ENCODE results near the gene ATG2B. TPM values are rescaled to one million over a fixed set of nuclear protein-coding genes. Genes with fewer than 3 reads are reported as not detected.

Gene ATG2B
- total and polyA plus RNA-seq, 2 donors (not counting 3 experiments of a cell fraction or from before 2014, with no cell fraction given) = 5.9 to 17.8 TPM

DNA sequence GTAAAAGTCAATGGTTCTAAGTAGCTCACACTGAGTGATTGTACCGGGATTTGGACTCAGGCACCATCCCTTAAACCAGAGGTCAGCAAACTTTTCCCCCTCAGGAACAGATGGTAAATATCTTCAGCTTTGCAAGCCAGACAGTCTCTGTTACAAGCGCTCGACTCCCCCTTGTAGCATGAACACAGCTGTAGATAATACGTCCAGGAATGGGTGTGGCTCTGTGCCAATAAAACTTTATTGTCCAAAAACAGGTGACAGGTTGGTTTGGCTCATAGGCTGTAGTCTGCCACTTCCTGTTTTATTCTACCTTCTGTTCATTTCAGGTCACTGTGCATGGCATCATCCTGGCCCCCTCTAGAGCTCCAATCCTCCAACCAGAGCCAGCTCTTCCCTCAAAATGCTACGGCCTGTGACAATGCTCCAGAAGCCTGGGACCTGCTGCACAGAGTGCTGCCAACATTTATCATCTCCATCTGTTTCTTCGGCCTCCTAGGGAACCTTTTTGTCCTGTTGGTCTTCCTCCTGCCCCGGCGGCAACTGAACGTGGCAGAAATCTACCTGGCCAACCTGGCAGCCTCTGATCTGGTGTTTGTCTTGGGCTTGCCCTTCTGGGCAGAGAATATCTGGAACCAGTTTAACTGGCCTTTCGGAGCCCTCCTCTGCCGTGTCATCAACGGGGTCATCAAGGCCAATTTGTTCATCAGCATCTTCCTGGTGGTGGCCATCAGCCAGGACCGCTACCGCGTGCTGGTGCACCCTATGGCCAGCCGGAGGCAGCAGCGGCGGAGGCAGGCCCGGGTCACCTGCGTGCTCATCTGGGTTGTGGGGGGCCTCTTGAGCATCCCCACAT is 99.6 kb downstream of the ATG2B start:
- H3K27ac ChIP-seq (ENCODE audit: insufficient read depth, low read depth, low read length) = no peak overlapping the region
- FAIRE-seq (no peak), DNase-seq (ENCODE audit: low read depth, low spot score) (no peak)
- no peaks in the 10 kb centered on the region for H3K27me3 ChIP-seq (ENCODE audit: control insufficient read depth in 2 of 2, insufficient read depth in 2 of 2, low read length in 2 of 2)
- H3K9me3 ChIP-seq (replicated peaks; ENCODE audit: control insufficient read depth, insufficient read depth, low read length) = no peaks in the 10 kb centered on the region
- no peaks in the 10 kb centered on the region for H3K9me1 ChIP-seq (replicated peaks; ENCODE audit: control insufficient read depth, extremely low read depth, insufficient read depth, low read length)
- no peak overlapping the region for H2AFZ ChIP-seq (ENCODE audit: low read depth, low read length)
- dilution Hi-C loops (cut with MboI; ENCODE audit: extremely low pct_ligation_motif_present, low sequenced_read_pairs) (no loop called here), intact Hi-C loops (cut with micrococcal nuclease) (no loop called here)
- POLR2A ChIA-PET = no interaction called here
- CTCF ChIA-PET = no interaction called here
- H3K4me3 ChIP-seq (replicated peaks in 1 of 3; ENCODE audit: insufficient read depth in 1 of 3, low read depth in 1 of 3, low read length in 3 of 3) = no peak overlapping the region
- no peak overlapping the region for H3K4me2 ChIP-seq (ENCODE audit: insufficient read depth, low read length)
- no peaks in the 10 kb centered on the region for H4K20me1 ChIP-seq (replicated peaks; ENCODE audit: control insufficient read depth, extremely low read depth, insufficient read depth, low read length)
- H3K9ac ChIP-seq (replicated peaks; ENCODE audit: extremely low read depth, insufficient read depth, low read length) = no peak overlapping the region
- H3K36me3 ChIP-seq (ENCODE audit: control insufficient read depth in 2 of 2, extremely low read depth in 1 of 2, insufficient read depth in 2 of 2, low read length in 2 of 2) = no peaks in the 10 kb centered on the region
- TF ChIP-seq FOS (IDR thresholded peaks at IDR 0.05; ENCODE audit: borderline replicate concordance, insufficient read depth, low read length) (no peak), JUN (IDR thresholded peaks at IDR 0.05; ENCODE audit: borderline replicate concordance, insufficient read depth, insufficient read length, low read depth) (no peak), POLR2AphosphoS5 (IDR thresholded peaks at IDR 0.05; ENCODE audit: insufficient read depth, low read depth, low read length) (no peak), POLR2A (IDR thresholded peaks at IDR 0.05; ENCODE audit: low read depth, low read length) (no peak), EZH2 (IDR thresholded peaks at IDR 0.05; ENCODE audit: borderline replicate concordance, low read depth, low read length, severe bottlenecking) (no peak), GATA2 (IDR thresholded peaks at IDR 0.05; ENCODE audit: insufficient read depth, insufficient read length, low read depth, low read length) (no peak), MYC (IDR thresholded peaks at IDR 0.05; ENCODE audit: low read depth, low read length) (no peak)
- TF ChIP-seq, protein P1, sequence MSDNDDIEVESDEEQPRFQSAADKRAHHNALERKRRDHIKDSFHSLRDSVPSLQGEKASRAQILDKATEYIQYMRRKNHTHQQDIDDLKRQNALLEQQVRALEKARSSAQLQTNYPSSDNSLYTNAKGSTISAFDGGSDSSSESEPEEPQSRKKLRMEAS (IDR thresholded peaks at IDR 0.05; ENCODE audit: insufficient read depth, insufficient read length) = no peak
- TF ChIP-seq, protein P2, sequence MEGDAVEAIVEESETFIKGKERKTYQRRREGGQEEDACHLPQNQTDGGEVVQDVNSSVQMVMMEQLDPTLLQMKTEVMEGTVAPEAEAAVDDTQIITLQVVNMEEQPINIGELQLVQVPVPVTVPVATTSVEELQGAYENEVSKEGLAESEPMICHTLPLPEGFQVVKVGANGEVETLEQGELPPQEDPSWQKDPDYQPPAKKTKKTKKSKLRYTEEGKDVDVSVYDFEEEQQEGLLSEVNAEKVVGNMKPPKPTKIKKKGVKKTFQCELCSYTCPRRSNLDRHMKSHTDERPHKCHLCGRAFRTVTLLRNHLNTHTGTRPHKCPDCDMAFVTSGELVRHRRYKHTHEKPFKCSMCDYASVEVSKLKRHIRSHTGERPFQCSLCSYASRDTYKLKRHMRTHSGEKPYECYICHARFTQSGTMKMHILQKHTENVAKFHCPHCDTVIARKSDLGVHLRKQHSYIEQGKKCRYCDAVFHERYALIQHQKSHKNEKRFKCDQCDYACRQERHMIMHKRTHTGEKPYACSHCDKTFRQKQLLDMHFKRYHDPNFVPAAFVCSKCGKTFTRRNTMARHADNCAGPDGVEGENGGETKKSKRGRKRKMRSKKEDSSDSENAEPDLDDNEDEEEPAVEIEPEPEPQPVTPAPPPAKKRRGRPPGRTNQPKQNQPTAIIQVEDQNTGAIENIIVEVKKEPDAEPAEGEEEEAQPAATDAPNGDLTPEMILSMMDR (IDR thresholded peaks at IDR 0.05; ENCODE audit: extremely low read depth in 1 of 2, insufficient read depth in 1 of 2, low read depth in 1 of 2, low read length in 2 of 2) = no peak
- no TSS peak for BruUV-seq (replicated peaks)
- H3K4me1 ChIP-seq (ENCODE audit: control insufficient read depth, extremely low read depth, insufficient read depth, low read length) = no peaks in the 10 kb centered on the region
- H3K79me2 ChIP-seq (ENCODE audit: control insufficient read depth, insufficient read depth, low read length) = no peaks in the 10 kb centered on the region

All from endothelial cell of umbilical vein (primary cell).